ENCODE measurements around the gene ZSCAN1. TPM values are rescaled to one million over a fixed set of nuclear protein-coding genes. Genes with fewer than 3 reads are reported as not detected.

The ZSCAN1 gene
- total and polyA plus RNA-seq, 10 of the 15 experiments (the other 5 are each of a cell fraction or from before 2014, with no cell fraction given), result not detected

GRCh38 chr19:58059671-58060078 lies 25.9 kb downstream of the ZSCAN1 start (continued):
- TF ChIP-seq MAX (IDR thresholded peaks at IDR 0.05; ENCODE audit: low read depth, low read length) (no peak), ZBTB4 (CRISPR knock-in tag; IDR thresholded peaks at IDR 0.05) (no peak), RUNX3 (IDR thresholded peaks at IDR 0.05; ENCODE audit: low read length) (no peak), ELK1 (IDR thresholded peaks at IDR 0.05; ENCODE audit: low read depth, low read length) (no peak), TCF12 (IDR thresholded peaks at IDR 0.05; ENCODE audit: low read depth, low read length) (no peak), JUND (IDR thresholded peaks at IDR 0.05; ENCODE audit: low read depth, low read length) (no peak), SIN3A (IDR thresholded peaks at IDR 0.05; ENCODE audit: low read depth, low read length) (no peak), CTCF (IDR thresholded peaks at IDR 0.05 in 2 of 3, conservative IDR thresholded peaks at IDR 0.05 in 1 of 3; ENCODE audit: control insufficient read depth in 2 of 3, extremely low read depth in 1 of 3, insufficient read depth in 1 of 3, low read depth in 3 of 3, low read length in 3 of 3) (no peak), CEBPB (IDR thresholded peaks at IDR 0.05; ENCODE audit: borderline replicate concordance in 1 of 2, low read depth in 2 of 2, low read length in 2 of 2) (no peak), CHD1 (IDR thresholded peaks at IDR 0.05; ENCODE audit: low read depth, low read length) (no peak), ZBTB33 (IDR thresholded peaks at IDR 0.05) (no peak), ZNF687 (IDR thresholded peaks at IDR 0.05) (no peak), TCF3 (IDR thresholded peaks at IDR 0.05; ENCODE audit: borderline replicate concordance, insufficient read depth, low read depth, low read length) (no peak), ZNF384 (IDR thresholded peaks at IDR 0.05; ENCODE audit: borderline replicate concordance, low read depth, low read length) (no peak)

Measured in GM12878 (cell line).